Transverse colon (tissue), 4 donors: ENCODE results near the gene GNB1.

Experiments used
- CTCF ChIP-seq, 5 experiments: fragments of 200-600 bp in 3 of 5; fragments of 450-650 bp in 2 of 5; sonication (generic) in 3 of 5; IDR thresholded peaks; 1 replicate in 2 of 5; 2 replicates in 3 of 5; pipeline ENCODE4 v1.5.1; 2016 to 2017; ENCODE audit warnings: antibody characterized with exemption in 5 of 5, inconsistent platforms in 3 of 5, mild to moderate bottlenecking in 2 of 5, moderate library complexity in 1 of 5
- EP300 ChIP-seq: sonication (generic); formaldehyde crosslinking; IDR thresholded peaks from one replicate; pipeline ENCODE4 v1.6.1; 2017; ENCODE audit warnings: antibody characterized with exemption, low read depth
- POLR2A ChIP-seq: fragments of 450-650 bp; IDR thresholded peaks from one replicate; pipeline ENCODE4 v1.6.1; 2016; ENCODE audit warnings: antibody characterized with exemption, mild to moderate bottlenecking, moderate library complexity
- POLR2AphosphoS5 ChIP-seq, 3 donors: sonication (generic); formaldehyde crosslinking; IDR thresholded peaks; one replicate each; pipeline ENCODE4 v1.6.1; 2016; ENCODE audit warnings: antibody characterized with exemption in 3 of 3

- TF ChIP-seq CTCF (IDR thresholded peaks at IDR 0.05) (no peak), POLR2AphosphoS5 (IDR thresholded peaks at IDR 0.05) (no peak), POLR2A (no peak), EP300 (no peak)
Measured at GRCh38 chr1:1819762-1820161, 71.1 kb downstream of the GNB1 start.
